AG10803 (cell line): ENCODE measurements around the gene TBC1D16.
A peak's percentile ranks its signal among the peaks of the same experiment; 100 is the strongest.

Source experiments
- DNase-seq: peaks from one replicate; pipeline ENCODE4 v3.0.0; 2010; ENCODE audit warnings: low read depth
- H3K4me3 ChIP-seq: 2 replicates; pipeline ENCODE4 v1.5.1; 2011; ENCODE audit warnings: mild to moderate bottlenecking, low read length, control low read depth
- TF ChIP-seq, protein P1 (sequence below): conservative IDR thresholded peaks from 2 replicates; pipeline ENCODE4 v1.5.1; 2011; ENCODE audit warnings: mild to moderate bottlenecking, low read length, control low read depth, inconsistent platforms

Gene TBC1D16

DNA sequence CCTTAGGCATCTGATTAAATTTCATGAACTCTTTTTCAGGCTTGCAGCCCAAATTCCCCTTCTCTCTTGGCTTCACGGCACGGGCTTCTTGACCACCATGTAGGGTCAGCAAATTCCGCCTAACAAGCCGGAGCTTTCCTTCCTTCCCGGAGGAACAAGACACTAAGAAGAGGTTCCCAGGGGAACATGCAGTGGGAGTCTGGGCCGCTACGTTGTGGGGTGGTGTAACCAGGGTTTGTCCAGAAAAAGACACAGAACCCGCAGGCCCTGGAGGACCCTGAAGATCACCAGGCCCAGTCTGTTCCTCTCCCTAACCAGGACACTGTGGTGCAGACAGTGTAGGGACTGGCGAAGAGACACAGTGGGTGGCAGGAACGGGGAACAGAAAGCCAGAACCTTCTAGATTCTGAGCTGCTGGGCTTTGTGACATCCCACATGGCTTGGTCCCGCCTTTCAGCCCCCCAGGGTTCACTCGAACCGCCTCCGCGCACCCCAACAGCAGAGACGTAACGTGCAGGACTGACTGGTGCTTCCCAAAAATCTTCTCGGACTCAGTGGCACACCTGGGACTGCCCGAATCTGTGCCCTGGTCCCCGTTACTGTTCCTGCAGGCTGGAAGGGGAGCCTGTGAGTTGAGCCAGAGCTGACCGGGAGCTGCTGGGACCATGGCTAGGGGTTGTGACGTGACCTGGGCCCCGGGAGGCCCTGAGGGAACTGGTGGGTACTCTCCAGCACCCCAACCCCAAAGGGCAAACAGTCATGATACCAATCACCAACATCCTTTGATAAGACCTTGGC is 55.2 kb downstream of the TBC1D16 start:
- TF ChIP-seq, protein P1, sequence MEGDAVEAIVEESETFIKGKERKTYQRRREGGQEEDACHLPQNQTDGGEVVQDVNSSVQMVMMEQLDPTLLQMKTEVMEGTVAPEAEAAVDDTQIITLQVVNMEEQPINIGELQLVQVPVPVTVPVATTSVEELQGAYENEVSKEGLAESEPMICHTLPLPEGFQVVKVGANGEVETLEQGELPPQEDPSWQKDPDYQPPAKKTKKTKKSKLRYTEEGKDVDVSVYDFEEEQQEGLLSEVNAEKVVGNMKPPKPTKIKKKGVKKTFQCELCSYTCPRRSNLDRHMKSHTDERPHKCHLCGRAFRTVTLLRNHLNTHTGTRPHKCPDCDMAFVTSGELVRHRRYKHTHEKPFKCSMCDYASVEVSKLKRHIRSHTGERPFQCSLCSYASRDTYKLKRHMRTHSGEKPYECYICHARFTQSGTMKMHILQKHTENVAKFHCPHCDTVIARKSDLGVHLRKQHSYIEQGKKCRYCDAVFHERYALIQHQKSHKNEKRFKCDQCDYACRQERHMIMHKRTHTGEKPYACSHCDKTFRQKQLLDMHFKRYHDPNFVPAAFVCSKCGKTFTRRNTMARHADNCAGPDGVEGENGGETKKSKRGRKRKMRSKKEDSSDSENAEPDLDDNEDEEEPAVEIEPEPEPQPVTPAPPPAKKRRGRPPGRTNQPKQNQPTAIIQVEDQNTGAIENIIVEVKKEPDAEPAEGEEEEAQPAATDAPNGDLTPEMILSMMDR: no peak
- DNase-seq: no peak
- H3K4me3 ChIP-seq: no peak overlapping the region

DNA sequence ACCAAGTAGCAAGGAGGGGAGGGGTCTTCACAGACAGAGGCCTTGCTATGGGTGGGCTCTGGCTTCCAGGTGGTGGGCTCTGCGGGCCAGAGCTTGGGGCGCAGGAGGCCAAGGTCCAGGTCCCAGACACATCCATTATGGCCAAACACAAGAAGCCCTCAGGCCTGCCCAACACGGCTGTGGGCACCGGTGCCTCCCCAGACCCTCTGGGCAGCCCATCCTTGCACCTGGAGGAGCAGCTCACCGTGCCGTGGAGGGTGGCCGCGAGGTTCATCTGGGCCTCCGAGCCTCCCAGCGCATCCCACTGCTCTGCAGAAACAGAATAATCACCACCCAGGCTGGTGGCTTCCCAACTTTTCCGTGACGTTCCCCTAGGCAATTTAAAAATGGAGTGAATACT is 55.9 kb downstream of the TBC1D16 start:
- H3K4me3 ChIP-seq: no peak overlapping the region
- no peak for DNase-seq
- TF ChIP-seq, protein P1: no peak

DNA sequence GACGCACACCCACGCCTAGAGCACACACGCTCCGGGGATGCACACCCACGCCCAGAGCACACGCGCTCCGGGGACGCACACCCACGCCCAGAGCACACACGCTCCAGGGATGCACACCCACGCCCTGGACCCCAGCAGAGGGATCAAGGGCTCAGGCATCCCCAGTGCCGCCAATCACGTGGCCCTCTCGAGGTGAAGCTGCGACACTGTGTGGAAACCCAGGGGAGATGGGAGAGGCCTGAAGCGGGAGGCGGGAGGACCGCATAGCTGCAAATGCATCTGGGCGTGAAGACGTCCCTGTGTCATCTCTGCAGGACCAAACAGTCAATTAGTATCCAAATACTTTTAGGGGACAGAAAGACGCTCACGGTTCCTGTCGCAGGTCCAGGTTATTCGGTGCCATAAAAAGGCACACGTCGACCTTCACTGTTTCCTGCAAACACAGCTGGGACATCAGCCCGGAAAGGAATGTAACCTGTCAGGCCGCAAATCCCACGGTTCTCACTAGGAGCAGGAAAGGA is 56.4 kb downstream of the TBC1D16 start:
- no peak for DNase-seq
- TF ChIP-seq, protein P1: no peak
- no peak overlapping the region for H3K4me3 ChIP-seq

DNA sequence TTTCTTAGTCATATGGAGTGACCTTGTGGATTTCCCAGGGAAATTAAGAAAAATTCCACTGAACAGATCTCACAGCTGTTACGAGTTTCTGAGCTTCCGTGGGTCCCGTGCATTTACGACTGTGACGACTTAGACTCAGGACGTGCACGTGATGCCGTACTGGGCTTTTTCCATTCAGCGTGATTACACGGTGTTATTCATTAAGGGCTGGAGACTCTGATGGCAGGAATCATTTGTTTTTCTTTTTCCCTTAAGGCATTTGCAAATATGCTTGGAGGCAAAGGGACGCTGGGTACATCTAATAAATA is 57.2 kb downstream of the TBC1D16 start:
- no peak overlapping the region for H3K4me3 ChIP-seq
- TF ChIP-seq, protein P1: no peak
- peak; percentile 42 for DNase-seq

DNA sequence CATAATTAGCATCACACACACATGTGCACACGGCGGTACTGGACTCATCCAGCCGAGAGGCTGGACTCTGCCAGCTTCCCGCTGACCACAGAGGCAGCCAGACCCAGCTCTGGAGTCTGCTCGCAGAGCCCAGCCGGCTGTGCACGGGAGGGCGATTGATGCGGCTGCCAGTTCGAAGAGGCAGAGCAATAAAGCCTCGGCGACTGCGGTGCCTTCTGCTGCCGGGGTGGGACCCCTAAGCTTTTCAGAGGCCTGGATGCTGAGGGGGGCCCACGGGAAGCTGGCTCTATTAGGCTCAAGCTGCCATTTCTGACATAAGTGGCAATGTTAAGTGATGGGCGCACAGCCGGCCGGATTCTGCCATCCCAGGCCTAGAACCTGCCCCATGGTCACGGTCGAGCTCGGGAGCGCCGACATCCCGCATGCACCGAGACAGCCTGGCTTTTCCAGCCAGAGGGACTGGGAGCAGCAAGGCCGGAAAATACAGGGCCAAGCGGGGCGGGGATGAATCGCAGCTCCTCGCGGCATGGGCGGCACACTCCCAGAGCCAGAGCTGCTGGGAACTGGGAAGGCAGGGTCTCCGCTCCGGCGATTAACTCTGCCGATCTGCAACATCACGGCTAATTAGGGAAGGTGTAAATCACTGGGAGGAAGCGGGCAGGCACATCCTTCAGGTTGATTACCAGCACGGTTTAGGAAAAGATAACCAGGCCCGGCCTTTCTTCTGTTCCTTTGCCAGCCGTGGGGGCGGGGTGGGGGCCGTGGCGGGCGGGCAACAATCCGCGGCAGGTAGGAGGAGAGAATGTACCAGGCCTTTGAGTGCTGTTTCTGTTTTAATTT is 57.7 kb downstream of the TBC1D16 start:
- no peak overlapping the region for H3K4me3 ChIP-seq
- TF ChIP-seq, protein P1: no peak
- DNase-seq: no peak

DNA sequence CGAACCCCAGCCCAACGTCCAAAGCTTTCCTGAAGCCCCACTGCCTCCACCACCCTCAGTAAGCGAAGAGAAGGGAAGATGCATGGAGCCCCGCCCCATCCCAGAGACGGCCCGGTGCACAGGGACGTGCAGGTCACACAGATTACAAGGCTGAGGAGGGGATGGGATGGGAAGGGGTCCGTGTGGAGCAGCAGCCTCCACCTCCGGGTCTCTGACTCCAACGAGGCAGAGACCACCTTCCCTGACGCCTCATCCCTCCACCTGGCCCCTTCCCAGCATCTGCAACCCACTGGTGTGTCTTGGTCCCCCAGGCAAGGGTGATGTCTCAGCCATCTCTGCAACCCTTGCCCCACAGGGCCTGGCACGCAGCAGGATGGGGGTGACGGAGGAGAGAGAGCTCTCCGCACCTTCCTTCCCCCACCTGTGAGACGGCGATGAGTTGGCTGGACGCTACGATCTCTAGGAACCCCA is 58.5 kb downstream of the TBC1D16 start:
- no peak for DNase-seq
- no peak overlapping the region for H3K4me3 ChIP-seq
- TF ChIP-seq, protein P1: no peak
